Panc1 (cell line): Measurements from ENCODE around the gene MRPL9. TPM values are rescaled to one million over a fixed set of nuclear protein-coding genes. Genes with fewer than 3 reads are reported as not detected.

ENCODE experiments used
- ATAC-seq: fragments of 200-7000 bp; cut with Tn5 transposase; 2 replicates; pipeline ENCODE4 v1.9.1; 2020; ENCODE audit warnings: mild to moderate bottlenecking, moderate library complexity
- BruUV-seq: library from RNA; stranded (reverse); fragments of 400-500 nt; replicated peaks from 2 replicates; lab custom pipeline; 2021; lab: Mats Ljungman, UMichigan
- CTCF ChIA-PET: fragments of 300-600 bp; sonication (Branson Sonifier 250); formaldehyde crosslinking; loops from one replicate; lab custom pipeline; 2022; ENCODE audit warnings: antibody characterized with exemption; lab: Charles Lee
- POLR2A ChIA-PET: fragments of 300-600 bp; sonication (Branson Sonifier 250); formaldehyde crosslinking; loops from one replicate; lab custom pipeline; 2022; ENCODE audit warnings: antibody characterized with exemption; lab: Charles Lee
- DNase-seq: peaks from one replicate; pipeline ENCODE4 v3.0.0-alpha.2; 2010; ENCODE audit warnings: low read depth, low spot score
- H3K27ac ChIP-seq: 2 replicates; pipeline ENCODE4 v1.5.1; 2011; ENCODE audit warnings: mild to moderate bottlenecking, low read length, inconsistent platforms
- H3K27me3 ChIP-seq: fragments of 200-500 bp; sonication (Bioruptor generic); 2 replicates; pipeline ENCODE4 v1.6.0; 2014; ENCODE audit warnings: low read length, inconsistent platforms; ENCODE audit not compliant: control insufficient read depth, insufficient read depth
- H3K36me3 ChIP-seq: fragments of 200-500 bp; sonication (Bioruptor generic); 2 replicates; pipeline ENCODE4 v1.5.1; 2014; ENCODE audit warnings: inconsistent platforms, mild to moderate bottlenecking, low read length, moderate library complexity; ENCODE audit not compliant: control insufficient read depth, insufficient read depth
- H3K4me1 ChIP-seq: 2 replicates; pipeline ENCODE4 v1.5.1; 2011; ENCODE audit warnings: inconsistent platforms, mild to moderate bottlenecking, low read length, moderate library complexity; ENCODE audit not compliant: control insufficient read depth, insufficient read depth
- H3K4me3 ChIP-seq, 2 experiments: 2 replicates each; pipeline ENCODE4 v1.5.1; 2011 to 2012; ENCODE audit warnings: low read depth in 2 of 2, low read length in 2 of 2, mild to moderate bottlenecking in 2 of 2, inconsistent platforms in 1 of 2, moderate library complexity in 1 of 2
- H3K9me3 ChIP-seq: fragments of 200-500 bp; sonication (Bioruptor generic); 2 replicates; pipeline ENCODE4 v1.5.1; 2014; ENCODE audit warnings: low read depth, mild to moderate bottlenecking, inconsistent platforms, low read length, moderate library complexity; ENCODE audit not compliant: control insufficient read depth, insufficient read depth
- CTCF ChIP-seq: fragments of 450-650 bp; IDR thresholded peaks from 2 replicates; pipeline ENCODE4 v1.5.1; 2017; ENCODE audit warnings: mild to moderate bottlenecking
- POLR2AphosphoS5 ChIP-seq: IDR thresholded peaks from 2 replicates; pipeline ENCODE4 v1.6.1; 2012; ENCODE audit warnings: mild to moderate bottlenecking, low read depth, low read length, moderate library complexity
- SIN3A ChIP-seq: IDR thresholded peaks from 2 replicates; pipeline ENCODE4 v1.6.1; 2012; ENCODE audit warnings: low read depth, mild to moderate bottlenecking, low read length, moderate library complexity, borderline replicate concordance; ENCODE audit not compliant: insufficient read depth
- TCF7L2 ChIP-seq: IDR thresholded peaks from 2 replicates; pipeline ENCODE4 v1.6.1; 2011; ENCODE audit warnings: mild to moderate bottlenecking, low read depth, low read length, inconsistent platforms
- in situ Hi-C: cut with HindIII; loops from 2 replicates; pipeline ENCODE4 v1.10.0; 2016; ENCODE audit warnings: low sequenced_read_pairs, low pct_unique_long_range_greater_than_20kb
- intact Hi-C: fragments of 100-400 bp; cut with micrococcal nuclease; formaldehyde crosslinking; loops from one replicate; pipeline ENCODE4 v1.10.0; 2022; ENCODE audit not compliant: unreplicated experiment
- total RNA-seq: library from RNA; stranded (reverse); gene quantifications from one replicate; pipeline ENCODE4 v1.2.1, GENCODE V29; 2021; ENCODE audit not compliant: unreplicated experiment
- TF ChIP-seq, protein P1 (sequence below), 2 experiments: IDR thresholded peaks; 2 replicates each; pipeline ENCODE4 v1.6.1; 2011 to 2012; ENCODE audit warnings: low read depth in 2 of 2, control low read depth in 1 of 2, low read length in 1 of 2, mild to moderate bottlenecking in 1 of 2, moderate library complexity in 1 of 2; ENCODE audit not compliant: insufficient read depth in 1 of 2

Gene MRPL9
- total RNA-seq, 1 experiment from 2014 or later = 98.3 TPM

DNA sequence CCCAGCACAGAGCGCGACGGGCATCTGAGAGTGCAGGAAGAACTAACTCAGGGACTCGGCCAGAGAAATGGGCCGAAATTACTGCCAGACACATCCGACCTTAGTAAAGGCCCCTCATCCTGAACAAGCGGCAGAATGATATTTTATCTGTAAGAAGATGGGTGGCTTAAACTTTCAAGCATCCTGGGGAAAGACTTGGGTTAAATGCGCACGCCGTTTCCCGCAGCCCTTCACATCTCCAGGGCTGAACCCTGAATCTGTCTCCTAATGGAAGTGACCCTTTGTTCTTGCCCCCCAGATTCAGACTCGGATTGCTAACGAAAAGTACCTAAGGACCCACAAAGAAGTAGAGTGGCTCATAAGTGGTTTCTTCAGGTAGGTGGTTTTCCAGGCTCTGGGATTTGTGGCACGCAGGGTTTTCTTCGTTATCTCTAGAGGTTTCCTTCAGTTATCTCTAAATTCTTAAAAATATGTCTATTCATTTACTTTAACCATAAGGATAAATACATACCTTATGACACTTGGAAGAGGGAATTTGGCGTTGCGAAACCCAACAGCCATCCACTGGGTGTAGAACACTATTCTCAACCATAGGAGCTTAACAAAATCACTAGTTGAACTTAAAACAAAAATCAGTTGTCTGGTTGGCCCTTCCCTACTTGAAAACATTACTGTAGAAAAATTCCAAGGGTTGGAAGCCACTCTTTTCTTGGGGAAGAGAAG, 41.3 kb downstream of the MRPL9 start:
- intact Hi-C loops = no loop called here
- in situ Hi-C loops = no loop called here
- ChIA-PET POLR2A (interaction anchor here (0.6 kb wide), 1 partner anchor 75 kb away, joined by 7 read pairs; no protein-coding TSS in a partner anchor), CTCF (no interaction called here)
- H3K4me3 ChIP-seq = peak overlapping the region; percentile 47 to 61
- DNase-seq (no peak), ATAC-seq (no peak)
- H3K36me3 ChIP-seq = no peaks in the 10 kb centered on the region
- H3K9me3 ChIP-seq = no peaks in the 10 kb centered on the region
- peaks cover 10% of the 10 kb centered on the region for H3K27me3 ChIP-seq
- no peak overlapping the region for H3K27ac ChIP-seq
- peaks cover 7% of the 10 kb centered on the region for H3K4me1 ChIP-seq
- TF ChIP-seq CTCF = no peak
- TF ChIP-seq TCF7L2 = no peak
- no peak for TF ChIP-seq POLR2AphosphoS5
- no peak for TF ChIP-seq SIN3A
- TF ChIP-seq, protein P1, sequence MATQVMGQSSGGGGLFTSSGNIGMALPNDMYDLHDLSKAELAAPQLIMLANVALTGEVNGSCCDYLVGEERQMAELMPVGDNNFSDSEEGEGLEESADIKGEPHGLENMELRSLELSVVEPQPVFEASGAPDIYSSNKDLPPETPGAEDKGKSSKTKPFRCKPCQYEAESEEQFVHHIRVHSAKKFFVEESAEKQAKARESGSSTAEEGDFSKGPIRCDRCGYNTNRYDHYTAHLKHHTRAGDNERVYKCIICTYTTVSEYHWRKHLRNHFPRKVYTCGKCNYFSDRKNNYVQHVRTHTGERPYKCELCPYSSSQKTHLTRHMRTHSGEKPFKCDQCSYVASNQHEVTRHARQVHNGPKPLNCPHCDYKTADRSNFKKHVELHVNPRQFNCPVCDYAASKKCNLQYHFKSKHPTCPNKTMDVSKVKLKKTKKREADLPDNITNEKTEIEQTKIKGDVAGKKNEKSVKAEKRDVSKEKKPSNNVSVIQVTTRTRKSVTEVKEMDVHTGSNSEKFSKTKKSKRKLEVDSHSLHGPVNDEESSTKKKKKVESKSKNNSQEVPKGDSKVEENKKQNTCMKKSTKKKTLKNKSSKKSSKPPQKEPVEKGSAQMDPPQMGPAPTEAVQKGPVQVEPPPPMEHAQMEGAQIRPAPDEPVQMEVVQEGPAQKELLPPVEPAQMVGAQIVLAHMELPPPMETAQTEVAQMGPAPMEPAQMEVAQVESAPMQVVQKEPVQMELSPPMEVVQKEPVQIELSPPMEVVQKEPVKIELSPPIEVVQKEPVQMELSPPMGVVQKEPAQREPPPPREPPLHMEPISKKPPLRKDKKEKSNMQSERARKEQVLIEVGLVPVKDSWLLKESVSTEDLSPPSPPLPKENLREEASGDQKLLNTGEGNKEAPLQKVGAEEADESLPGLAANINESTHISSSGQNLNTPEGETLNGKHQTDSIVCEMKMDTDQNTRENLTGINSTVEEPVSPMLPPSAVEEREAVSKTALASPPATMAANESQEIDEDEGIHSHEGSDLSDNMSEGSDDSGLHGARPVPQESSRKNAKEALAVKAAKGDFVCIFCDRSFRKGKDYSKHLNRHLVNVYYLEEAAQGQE (IDR thresholded peaks at IDR 0.05; ENCODE audit: insufficient read depth in 1 of 2, low read depth in 2 of 2, low read length in 1 of 2) = no peak
- BruUV-seq = no TSS peak

DNA sequence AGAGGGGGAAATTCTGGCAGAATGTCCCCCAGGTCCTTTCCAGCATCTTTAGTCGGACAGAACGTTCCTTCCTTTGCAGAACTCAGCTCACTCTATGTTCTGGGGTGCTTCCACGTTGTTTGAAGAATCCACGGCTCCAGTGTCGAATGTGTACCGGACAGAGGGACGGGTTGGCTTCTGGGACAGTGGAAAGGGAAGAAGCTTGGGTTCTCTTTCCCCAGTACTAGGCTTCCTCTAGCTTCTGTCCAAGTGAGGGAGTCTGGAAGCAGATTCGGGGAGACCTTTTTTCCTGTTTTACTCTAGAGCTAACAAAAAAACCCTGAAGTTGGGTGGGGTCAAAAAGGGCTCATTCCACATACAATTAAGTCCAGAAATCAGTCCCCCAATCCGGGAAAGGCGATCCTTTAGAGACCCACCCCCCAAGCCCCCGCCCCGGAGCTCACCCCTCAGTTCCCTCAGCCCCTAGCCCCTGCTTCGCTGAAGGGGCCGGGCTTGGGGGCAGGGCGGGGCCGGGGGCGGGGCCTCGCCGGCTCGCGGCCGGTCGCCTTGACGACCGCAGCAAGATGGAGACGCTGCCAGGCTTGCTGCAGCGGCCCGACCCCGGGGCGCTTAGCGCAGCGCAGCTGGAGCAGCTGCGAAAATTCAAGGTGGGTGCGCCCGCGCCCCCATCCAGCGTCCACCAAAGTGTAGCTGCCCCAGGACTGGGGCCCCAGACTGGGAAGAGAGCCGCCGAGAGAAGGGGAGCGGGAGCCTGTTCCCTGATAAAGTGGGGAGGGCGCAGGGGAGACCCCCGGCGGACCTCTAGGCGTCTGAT, 42.1 kb downstream of the MRPL9 start, which contains the start of gene RIIAD1:
TSS of gene RIIAD1 (plus strand) at position 549 of the 814 bp plus-strand sequence. CDS start at position 564, 15 bp downstream.
- CTCF ChIA-PET = interaction anchor here (0.8 kb wide), 1 partner anchor 127 kb away, joined by 3 read pairs; no protein-coding TSS in a partner anchor
- Histone ChIP-seq H3K36me3 (no peaks in the 10 kb centered on the region), H3K27me3 (peaks cover 10% of the 10 kb centered on the region), H3K4me1 (peaks cover 7% of the 10 kb centered on the region), H3K4me3 (peak within 1 kb of the TSS; percentile 47 to 61), H3K9me3 (no peaks in the 10 kb centered on the region), H3K27ac (peak within 1 kb of the TSS; percentile 65)
- intact Hi-C loops (no loop called here), in situ Hi-C loops (no loop called here)
- DNase-seq (no peak), ATAC-seq (peak; percentile 85)
- no TSS peak for BruUV-seq
- POLR2A ChIA-PET = interaction anchor here (0.6 to 1.2 kb wide), 4 partner anchors 22 to 423 kb away, joined by 3 to 21 read pairs (median 4); no protein-coding TSS in a partner anchor
- TF ChIP-seq SIN3A (no peak), TCF7L2 (no peak), POLR2AphosphoS5 (no peak), CTCF (no peak)
- TF ChIP-seq, protein P1 (IDR thresholded peaks at IDR 0.05; ENCODE audit: insufficient read depth in 1 of 2, low read depth in 2 of 2, low read length in 1 of 2) = no peak
